ENCODE data around the gene ZNF536. TPM values are rescaled to one million over a fixed set of nuclear protein-coding genes. Genes with fewer than 3 reads are reported as not detected.

Gene ZNF536
- total and polyA plus RNA-seq, 12 donors = 2.3 to 10.8 (median 6.4) TPM

GRCh38 chr19:30334841-30335240, 37.3 kb upstream of the ZNF536 start:
- Histone ChIP-seq H3K4me3 (no peak overlapping the region), H3K9me3 (replicated peaks in 1 of 3) (no peaks in the 10 kb centered on the region), H3K4me1 (replicated peaks in 1 of 2) (no peaks in the 10 kb centered on the region), H3K27ac (no peak overlapping the region), H3K36me3 (replicated peaks in 1 of 2) (no peaks in the 10 kb centered on the region), H3K27me3 (no peaks in the 10 kb centered on the region)
- 83 to 92% (median 88%) methylated on average over 8 to 10 of the region's 10 CpGs for WGBS, 4 donors
- TF ChIP-seq CTCF (IDR thresholded peaks at IDR 0.05) = no peak
- no peak for TF ChIP-seq POLR2A (IDR thresholded peaks at IDR 0.05)
- intact Hi-C loops (cut with DNase I) = no loop called here
- no peak for DNase-seq

- WGBS, 4 donors = 81 to 86% (median 84%) methylated on average over 13 to 14 of the region's 14 CpGs
- no peak for DNase-seq
- H3K36me3 ChIP-seq (replicated peaks in 1 of 2) = no peaks in the 10 kb centered on the region
- intact Hi-C loops (cut with DNase I) = no loop called here
- no peaks in the 10 kb centered on the region for H3K9me3 ChIP-seq (replicated peaks in 1 of 3)
- no peak overlapping the region for H3K27ac ChIP-seq
- no peak overlapping the region for H3K4me3 ChIP-seq
- no peaks in the 10 kb centered on the region for H3K4me1 ChIP-seq (replicated peaks in 1 of 2)
- TF ChIP-seq CTCF (IDR thresholded peaks at IDR 0.05) = no peak
- TF ChIP-seq POLR2A (IDR thresholded peaks at IDR 0.05) = no peak
- no peaks in the 10 kb centered on the region for H3K27me3 ChIP-seq
Measured at GRCh38 chr19:30335306-30335886, 36.8 kb upstream of the ZNF536 start.

- Histone ChIP-seq H3K27ac (no peak overlapping the region), H3K4me1 (replicated peaks in 1 of 2) (no peaks in the 10 kb centered on the region), H3K4me3 (no peak overlapping the region), H3K36me3 (replicated peaks in 1 of 2) (no peaks in the 10 kb centered on the region), H3K9me3 (replicated peaks in 1 of 3) (no peaks in the 10 kb centered on the region), H3K27me3 (no peaks in the 10 kb centered on the region)
- no peak for TF ChIP-seq POLR2A (IDR thresholded peaks at IDR 0.05)
- TF ChIP-seq CTCF (IDR thresholded peaks at IDR 0.05) = no peak
- intact Hi-C loops (cut with DNase I) = no loop called here
- no peak for DNase-seq
- WGBS, 4 donors = 89 to 97% (median 91%) methylated on average over 6 of the region's 6 CpGs
Measured at GRCh38 chr19:30336290-30336689, 35.9 kb upstream of the ZNF536 start.

GRCh38 chr19:30338041-30338456, 34.1 kb upstream of the ZNF536 start:
- Histone ChIP-seq H3K4me3 (no peak overlapping the region), H3K27ac (no peak overlapping the region), H3K36me3 (replicated peaks in 1 of 2) (no peaks in the 10 kb centered on the region), H3K27me3 (no peaks in the 10 kb centered on the region), H3K4me1 (replicated peaks in 1 of 2) (no peaks in the 10 kb centered on the region), H3K9me3 (replicated peaks in 1 of 3) (no peaks in the 10 kb centered on the region)
- no peak for TF ChIP-seq CTCF (IDR thresholded peaks at IDR 0.05)
- no peak for TF ChIP-seq POLR2A (IDR thresholded peaks at IDR 0.05)
- intact Hi-C loops (cut with DNase I) = no loop called here
- WGBS, 4 donors = 93 to 98% (median 97%) methylated on average over 3 of the region's 3 CpGs
- DNase-seq = no peak
